Parathyroid adenoma (tissue), 2 donors: Measurements from ENCODE around the gene TNPO2.

Experiments
- H2AFZ ChIP-seq: fragments of 300-600 bp; sonication (generic); one replicate; pipeline ENCODE4 v1.7.0; 2017; ENCODE audit warnings: antibody characterized with exemption, mild to moderate bottlenecking
- H3K27ac ChIP-seq: fragments of 300-600 bp; sonication (generic); one replicate; pipeline ENCODE4 v1.7.0; 2017
- H3K27me3 ChIP-seq: fragments of 300-600 bp; sonication (generic); one replicate; pipeline ENCODE4 v1.7.0; 2017; ENCODE audit warnings: low read length; ENCODE audit not compliant: control insufficient read depth, insufficient read depth
- H3K36me3 ChIP-seq: fragments of 300-600 bp; sonication (generic); one replicate; pipeline ENCODE4 v1.7.0; 2017; ENCODE audit warnings: low read length; ENCODE audit not compliant: control insufficient read depth, insufficient read depth
- H3K4me1 ChIP-seq: fragments of 300-600 bp; sonication (generic); one replicate; pipeline ENCODE4 v1.7.0; 2017; ENCODE audit warnings: control low read depth
- H3K4me2 ChIP-seq: fragments of 300-600 bp; sonication (generic); one replicate; pipeline ENCODE4 v1.7.0; 2017; ENCODE audit warnings: low read length
- H3K4me3 ChIP-seq: fragments of 300-600 bp; sonication (generic); one replicate; pipeline ENCODE4 v1.7.0; 2017; ENCODE audit warnings: low read depth, low read length
- H3K79me2 ChIP-seq: fragments of 300-600 bp; sonication (generic); one replicate; pipeline ENCODE4 v1.7.0; 2017; ENCODE audit warnings: control low read depth
- H3K9ac ChIP-seq: fragments of 300-600 bp; sonication (generic); one replicate; pipeline ENCODE4 v1.7.0; 2017; ENCODE audit warnings: mild to moderate bottlenecking
- H3K9me3 ChIP-seq: fragments of 300-600 bp; sonication (generic); one replicate; pipeline ENCODE4 v1.7.0; 2017; ENCODE audit warnings: low read length; ENCODE audit not compliant: control insufficient read depth
- CTCF ChIP-seq: fragments of 300-600 bp; sonication (generic); IDR thresholded peaks from one replicate; pipeline ENCODE4 v1.7.0; 2017; ENCODE audit warnings: antibody characterized with exemption, mild to moderate bottlenecking
- donor health status: primary hyperparathyroidism.

The TNPO2 gene

GRCh38 chr19:12708641-12709040 is 15.1 kb downstream of the TNPO2 start:
- Histone ChIP-seq H3K4me2 (no peak overlapping the region), H3K36me3 (no peaks in the 10 kb centered on the region), H3K4me1 (no peaks in the 10 kb centered on the region), H3K79me2 (peaks cover 13% of the 10 kb centered on the region), H3K27me3 (no peaks in the 10 kb centered on the region), H2AFZ (no peak overlapping the region), H3K9ac (no peak overlapping the region), H3K9me3 (no peaks in the 10 kb centered on the region), H3K4me3 (no peak overlapping the region), H3K27ac (no peak overlapping the region)
- TF ChIP-seq CTCF: no peak

- H3K27ac ChIP-seq: no peak overlapping the region
- no peaks in the 10 kb centered on the region for H3K36me3 ChIP-seq
- H3K79me2 ChIP-seq: peaks cover 10% of the 10 kb centered on the region
- H3K4me1 ChIP-seq: no peaks in the 10 kb centered on the region
- no peak overlapping the region for H3K4me2 ChIP-seq
- H3K27me3 ChIP-seq: no peaks in the 10 kb centered on the region
- no peak overlapping the region for H3K9ac ChIP-seq
- TF ChIP-seq CTCF: no peak
- H3K9me3 ChIP-seq: no peaks in the 10 kb centered on the region
- H3K4me3 ChIP-seq: no peak overlapping the region
- H2AFZ ChIP-seq: no peak overlapping the region
Observed at GRCh38 chr19:12706332-12706718, 17.4 kb downstream of the TNPO2 start.

GRCh38 chr19:12705654-12706331 is 17.9 kb downstream of the TNPO2 start:
- H3K4me2 ChIP-seq: no peak overlapping the region
- no peak overlapping the region for H3K9ac ChIP-seq
- H3K9me3 ChIP-seq: no peaks in the 10 kb centered on the region
- no peak overlapping the region for H2AFZ ChIP-seq
- H3K4me3 ChIP-seq: no peak overlapping the region
- H3K79me2 ChIP-seq: peaks cover 10% of the 10 kb centered on the region
- H3K4me1 ChIP-seq: no peaks in the 10 kb centered on the region
- no peaks in the 10 kb centered on the region for H3K27me3 ChIP-seq
- TF ChIP-seq CTCF: no peak
- H3K27ac ChIP-seq: no peak overlapping the region
- H3K36me3 ChIP-seq: no peaks in the 10 kb centered on the region

GRCh38 chr19:12705169-12705568 is 18.6 kb downstream of the TNPO2 start:
- H3K36me3 ChIP-seq: no peaks in the 10 kb centered on the region
- TF ChIP-seq CTCF: no peak

GRCh38 chr19:12703046-12703445 is 20.7 kb downstream of the TNPO2 start:
- H3K27me3 ChIP-seq: no peaks in the 10 kb centered on the region
- no peak overlapping the region for H3K4me2 ChIP-seq
- H3K79me2 ChIP-seq: peaks cover 4% of the 10 kb centered on the region
- no peak for TF ChIP-seq CTCF
- no peaks in the 10 kb centered on the region for H3K9me3 ChIP-seq
- H3K9ac ChIP-seq: no peak overlapping the region
- H3K4me3 ChIP-seq: no peak overlapping the region
- H2AFZ ChIP-seq: no peak overlapping the region
- no peak overlapping the region for H3K27ac ChIP-seq
- no peaks in the 10 kb centered on the region for H3K36me3 ChIP-seq
- no peaks in the 10 kb centered on the region for H3K4me1 ChIP-seq

More at GRCh38 chr19:12705169-12705568, 18.6 kb downstream of the TNPO2 start:
- Histone ChIP-seq H2AFZ (no peak overlapping the region), H3K27ac (no peak overlapping the region), H3K27me3 (no peaks in the 10 kb centered on the region), H3K4me3 (no peak overlapping the region), H3K9me3 (no peaks in the 10 kb centered on the region), H3K9ac (no peak overlapping the region), H3K79me2 (peaks cover 10% of the 10 kb centered on the region), H3K4me2 (no peak overlapping the region), H3K4me1 (no peaks in the 10 kb centered on the region)
